SK-N-SH treated with all-trans-retinoic acid at 6 μM for 48 hours (cell line): ENCODE data around the gene FBXL5.

Source experiments
- ATAC-seq: fragments of 200-7000 bp; cut with Tn5 transposase; 3 replicates; pipeline ENCODE4 v1.9.1; 2020; ENCODE audit warnings: mild to moderate bottlenecking, moderate library complexity
- ARNTL ChIP-seq: fragments of 450-650 bp; formaldehyde crosslinking; IDR thresholded peaks from 2 replicates; pipeline ENCODE4 v1.5.0; 2020; ENCODE audit warnings: low read depth, mild to moderate bottlenecking, moderate library complexity, borderline replicate concordance
- BACH2 ChIP-seq: fragments of 250-450 bp; sonication (Bioruptor Pico); IDR thresholded peaks from 2 replicates; pipeline ENCODE4 v1.9.0; 2021; ENCODE audit warnings: mild to moderate bottlenecking, borderline replicate concordance
- ESRRG ChIP-seq: fragments of 250-450 bp; sonication (Bioruptor Pico); IDR thresholded peaks from 2 replicates; pipeline ENCODE4 v1.6.1; 2021; ENCODE audit warnings: mild to moderate bottlenecking
- GLIS3 ChIP-seq: fragments of 250-450 bp; sonication (Bioruptor Pico); IDR thresholded peaks from 2 replicates; pipeline ENCODE4 v1.5.0; 2020; ENCODE audit warnings: mild to moderate bottlenecking, moderate library complexity
- OSR1 ChIP-seq: fragments of 250-450 bp; sonication (Bioruptor Pico); IDR thresholded peaks from 2 replicates; pipeline ENCODE4 v1.8.0; 2022; ENCODE audit warnings: moderate library complexity, mild to moderate bottlenecking, inconsistent platforms
- PPARA ChIP-seq: fragments of 250-450 bp; sonication (Bioruptor Pico); IDR thresholded peaks from 2 replicates; pipeline ENCODE4 v1.5.0; 2020; ENCODE audit warnings: mild to moderate bottlenecking, borderline replicate concordance
- SNAI2 ChIP-seq: fragments of 250-450 bp; sonication (Bioruptor Pico); IDR thresholded peaks from 2 replicates; pipeline ENCODE4 v1.5.0; 2020; ENCODE audit warnings: mild to moderate bottlenecking, moderate library complexity
- TCF4 ChIP-seq: fragments of 250-450 bp; sonication (Bioruptor Pico); IDR thresholded peaks from 2 replicates; pipeline ENCODE4 v1.8.0; 2021; ENCODE audit warnings: mild to moderate bottlenecking, moderate library complexity, borderline replicate concordance
- TOX ChIP-seq: fragments of 250-450 bp; sonication (Bioruptor Pico); IDR thresholded peaks from 2 replicates; pipeline ENCODE4 v1.8.0; 2021; ENCODE audit warnings: mild to moderate bottlenecking, moderate library complexity, borderline replicate concordance
- ZC3H10 ChIP-seq: fragments of 250-450 bp; sonication (Bioruptor Pico); IDR thresholded peaks from 2 replicates; pipeline ENCODE4 v1.5.1; 2021; ENCODE audit warnings: mild to moderate bottlenecking, moderate library complexity
- ZFP30 ChIP-seq: fragments of 450-650 bp; formaldehyde crosslinking; IDR thresholded peaks from 2 replicates; pipeline ENCODE4 v1.5.0; 2022; ENCODE audit warnings: mild to moderate bottlenecking, moderate library complexity
- ZNF70 ChIP-seq: fragments of 450-650 bp; formaldehyde crosslinking; IDR thresholded peaks from 2 replicates; pipeline ENCODE4 v1.5.0; 2020; ENCODE audit warnings: mild to moderate bottlenecking, moderate library complexity
- TF ChIP-seq, protein P1 (sequence below): fragments of 250-450 bp; sonication (Bioruptor Pico); IDR thresholded peaks from 2 replicates; pipeline ENCODE4 v1.5.1; 2021; ENCODE audit warnings: mild to moderate bottlenecking, moderate library complexity
- TF ChIP-seq, protein P2 (sequence below): fragments of 250-450 bp; sonication (Bioruptor Pico); IDR thresholded peaks from 2 replicates; pipeline ENCODE4 v1.5.1; 2020; ENCODE audit warnings: low read depth, mild to moderate bottlenecking, moderate library complexity
- TF ChIP-seq, protein P3 (sequence below): fragments of 250-450 bp; sonication (Bioruptor Pico); IDR thresholded peaks from 2 replicates; pipeline ENCODE4 v1.8.0; 2021; ENCODE audit warnings: low read depth, mild to moderate bottlenecking, moderate library complexity, borderline replicate concordance

Gene FBXL5

DNA sequence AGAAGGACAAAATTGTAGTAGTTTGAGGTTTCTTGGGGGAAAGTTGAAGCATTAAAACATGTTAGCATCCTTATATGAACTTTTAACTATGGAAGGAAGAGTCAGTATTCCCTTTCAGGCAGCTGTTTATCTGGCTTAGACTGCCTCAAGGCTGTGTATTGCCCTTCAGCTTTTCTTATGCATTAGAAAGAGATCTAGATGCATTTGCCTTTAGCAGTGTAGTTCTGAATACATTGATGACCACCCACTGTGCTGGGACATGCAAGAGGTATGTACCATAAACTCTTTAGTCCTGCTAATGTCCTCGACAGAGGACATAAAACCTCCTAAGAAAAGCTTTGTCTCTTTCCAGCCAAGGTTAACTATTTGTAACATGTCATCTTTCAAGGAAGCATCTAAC lies 29.3 kb upstream of the FBXL5 start (continued):
- TF ChIP-seq, protein P1, sequence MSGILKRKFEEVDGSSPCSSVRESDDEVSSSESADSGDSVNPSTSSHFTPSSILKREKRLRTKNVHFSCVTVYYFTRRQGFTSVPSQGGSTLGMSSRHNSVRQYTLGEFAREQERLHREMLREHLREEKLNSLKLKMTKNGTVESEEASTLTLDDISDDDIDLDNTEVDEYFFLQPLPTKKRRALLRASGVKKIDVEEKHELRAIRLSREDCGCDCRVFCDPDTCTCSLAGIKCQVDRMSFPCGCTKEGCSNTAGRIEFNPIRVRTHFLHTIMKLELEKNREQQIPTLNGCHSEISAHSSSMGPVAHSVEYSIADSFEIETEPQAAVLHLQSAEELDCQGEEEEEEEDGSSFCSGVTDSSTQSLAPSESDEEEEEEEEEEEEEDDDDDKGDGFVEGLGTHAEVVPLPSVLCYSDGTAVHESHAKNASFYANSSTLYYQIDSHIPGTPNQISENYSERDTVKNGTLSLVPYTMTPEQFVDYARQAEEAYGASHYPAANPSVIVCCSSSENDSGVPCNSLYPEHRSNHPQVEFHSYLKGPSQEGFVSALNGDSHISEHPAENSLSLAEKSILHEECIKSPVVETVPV (CRISPR knock-in tag) = no peak
- TF ChIP-seq OSR1 (CRISPR knock-in tag) (no peak), SNAI2 (CRISPR knock-in tag) (no peak), ZC3H10 (CRISPR knock-in tag) (no peak), BACH2 (no peak), ZNF70 (CRISPR knock-in tag) (no peak)
- TF ChIP-seq, protein P2, sequence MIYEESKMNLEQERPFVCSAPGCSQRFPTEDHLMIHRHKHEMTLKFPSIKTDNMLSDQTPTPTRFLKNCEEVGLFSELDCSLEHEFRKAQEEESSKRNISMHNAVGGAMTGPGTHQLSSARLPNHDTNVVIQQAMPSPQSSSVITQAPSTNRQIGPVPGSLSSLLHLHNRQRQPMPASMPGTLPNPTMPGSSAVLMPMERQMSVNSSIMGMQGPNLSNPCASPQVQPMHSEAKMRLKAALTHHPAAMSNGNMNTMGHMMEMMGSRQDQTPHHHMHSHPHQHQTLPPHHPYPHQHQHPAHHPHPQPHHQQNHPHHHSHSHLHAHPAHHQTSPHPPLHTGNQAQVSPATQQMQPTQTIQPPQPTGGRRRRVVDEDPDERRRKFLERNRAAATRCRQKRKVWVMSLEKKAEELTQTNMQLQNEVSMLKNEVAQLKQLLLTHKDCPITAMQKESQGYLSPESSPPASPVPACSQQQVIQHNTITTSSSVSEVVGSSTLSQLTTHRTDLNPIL (CRISPR knock-in tag) = no peak
- TF ChIP-seq, protein P3, sequence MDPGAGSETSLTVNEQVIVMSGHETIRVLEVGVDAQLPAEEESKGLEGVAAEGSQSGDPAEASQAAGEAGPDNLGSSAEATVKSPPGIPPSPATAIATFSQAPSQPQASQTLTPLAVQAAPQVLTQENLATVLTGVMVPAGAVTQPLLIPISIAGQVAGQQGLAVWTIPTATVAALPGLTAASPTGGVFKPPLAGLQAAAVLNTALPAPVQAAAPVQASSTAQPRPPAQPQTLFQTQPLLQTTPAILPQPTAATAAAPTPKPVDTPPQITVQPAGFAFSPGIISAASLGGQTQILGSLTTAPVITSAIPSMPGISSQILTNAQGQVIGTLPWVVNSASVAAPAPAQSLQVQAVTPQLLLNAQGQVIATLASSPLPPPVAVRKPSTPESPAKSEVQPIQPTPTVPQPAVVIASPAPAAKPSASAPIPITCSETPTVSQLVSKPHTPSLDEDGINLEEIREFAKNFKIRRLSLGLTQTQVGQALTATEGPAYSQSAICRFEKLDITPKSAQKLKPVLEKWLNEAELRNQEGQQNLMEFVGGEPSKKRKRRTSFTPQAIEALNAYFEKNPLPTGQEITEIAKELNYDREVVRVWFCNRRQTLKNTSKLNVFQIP (CRISPR knock-in tag) = no peak

DNA sequence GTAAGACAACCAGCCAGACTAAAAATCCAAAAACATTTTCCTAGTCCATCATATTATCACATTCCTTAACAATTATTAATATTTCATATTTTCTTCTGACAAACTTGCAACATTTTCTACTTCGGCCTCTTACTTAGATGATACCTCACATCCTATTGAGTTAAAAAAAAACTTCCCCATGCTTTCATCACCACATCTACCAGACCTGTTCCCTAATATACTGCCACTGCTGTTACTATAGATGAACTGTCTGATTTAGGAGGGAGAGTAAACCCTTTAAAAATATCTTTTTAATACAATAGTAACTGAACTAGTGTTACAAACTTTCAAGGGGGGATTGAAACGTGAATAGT lies 28.0 kb upstream of the FBXL5 start:
- TF ChIP-seq ARNTL (CRISPR knock-in tag) (no peak), OSR1 (CRISPR knock-in tag) (no peak), ZFP30 (CRISPR knock-in tag) (no peak), ZNF70 (CRISPR knock-in tag) (no peak)
- TF ChIP-seq, protein P3 (CRISPR knock-in tag) = no peak
- ATAC-seq = no peak

DNA sequence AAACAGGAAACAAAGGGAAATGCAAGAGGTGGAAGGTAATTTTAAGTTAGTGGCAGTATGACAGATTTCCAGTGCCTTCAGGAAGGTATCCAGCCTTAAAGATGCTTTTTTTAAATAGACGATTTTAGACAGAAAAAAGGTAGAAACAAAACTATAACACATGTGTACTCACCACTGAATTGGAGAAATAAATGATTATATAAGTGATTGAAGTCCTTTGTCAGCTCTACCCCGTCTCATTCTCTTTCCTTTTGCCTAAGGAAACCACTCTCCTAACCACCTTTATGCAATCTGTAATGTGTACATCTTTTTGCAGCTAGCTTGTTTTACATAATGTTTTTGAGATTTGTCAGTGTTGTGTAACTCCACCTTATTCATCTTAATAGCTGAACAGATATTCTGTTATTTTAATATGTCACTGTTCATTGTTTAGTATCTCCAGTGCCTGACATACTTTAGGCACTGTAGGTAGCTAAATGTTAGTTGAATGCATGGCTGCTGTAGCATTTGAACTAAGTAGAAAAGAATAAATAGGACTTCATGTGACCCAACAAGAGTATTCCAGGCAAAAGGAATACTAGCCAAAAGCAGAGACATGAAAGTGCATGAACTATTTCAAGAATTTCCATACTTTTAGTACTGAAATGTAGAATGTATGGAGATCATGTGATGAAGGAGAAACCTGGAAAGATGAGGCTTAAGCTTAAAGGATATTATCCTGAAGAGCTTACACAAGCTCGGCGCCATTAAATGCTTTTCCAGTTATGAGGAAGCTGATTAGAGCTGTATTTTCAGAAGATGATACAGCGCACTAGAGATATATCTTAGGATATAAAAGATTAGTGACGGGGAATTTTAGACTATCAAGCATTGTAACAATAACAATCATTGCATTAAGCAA lies 27.3 kb upstream of the FBXL5 start:
- TF ChIP-seq ARNTL (CRISPR knock-in tag) (no peak), TCF4 (CRISPR knock-in tag) (no peak), ZNF70 (CRISPR knock-in tag) (no peak), TOX (no peak), ZC3H10 (CRISPR knock-in tag) (no peak), ESRRG (CRISPR knock-in tag) (no peak)
- TF ChIP-seq, protein P3 (CRISPR knock-in tag) = no peak
- no peak for ATAC-seq

DNA sequence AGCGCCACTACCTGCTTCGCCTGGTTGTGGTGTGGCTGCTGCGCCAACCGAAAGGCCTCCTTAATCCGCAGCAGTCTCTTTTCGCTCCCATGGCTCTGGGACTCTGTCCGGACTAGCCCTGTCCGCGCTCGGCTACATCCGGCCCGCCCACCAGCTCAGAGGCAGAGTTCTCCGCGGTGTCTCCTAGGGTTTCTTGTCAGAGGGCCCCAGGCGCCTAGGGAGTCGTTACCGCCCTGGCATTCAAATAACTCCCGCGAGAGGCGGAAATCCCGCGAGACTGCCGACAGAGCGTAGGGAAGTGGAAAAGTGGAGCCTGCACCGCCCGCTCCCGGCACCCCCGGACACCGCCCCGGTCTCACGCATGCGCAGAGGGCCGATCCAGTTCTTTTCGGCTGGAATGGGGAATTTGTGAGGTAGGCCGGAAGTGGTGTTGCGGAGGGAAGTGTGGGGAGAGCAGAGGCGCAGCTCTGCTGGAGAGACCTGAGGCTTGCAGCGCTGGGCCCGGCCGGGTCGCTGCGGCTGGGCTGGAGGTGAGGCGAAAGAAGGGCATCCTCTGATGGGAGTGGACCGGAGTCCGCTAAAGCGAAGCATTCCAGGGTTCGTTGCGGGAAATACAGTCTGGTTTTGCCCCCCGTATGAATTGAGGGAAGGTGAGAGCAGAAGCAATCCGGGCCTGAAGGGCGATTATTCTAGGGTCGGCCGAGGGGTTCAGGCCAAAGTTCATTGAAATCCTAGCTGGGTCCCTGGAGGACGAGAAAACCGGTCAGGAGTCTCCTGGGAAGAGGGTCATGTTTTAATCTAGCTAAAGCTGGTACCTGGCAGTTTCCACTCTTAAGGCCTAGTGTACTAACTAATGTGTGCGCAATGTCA lies 26.4 kb upstream of the FBXL5 start, which contains the start of gene FAM200B:
FAM200B (plus strand) TSS at position 456 of the 870 bp plus-strand sequence. CDS start 5,151 bp downstream, outside the sequence.
- ATAC-seq = peak; percentile 95
- TF ChIP-seq ZNF70 (CRISPR knock-in tag) (peak; percentile 23; the same call in 1 of the 2 replicates), GLIS3 (CRISPR knock-in tag) (no peak), TCF4 (CRISPR knock-in tag) (no peak), PPARA (CRISPR knock-in tag) (no peak)
- TF ChIP-seq, protein P2 (CRISPR knock-in tag) = no peak
